H1 (cell line): ENCODE data around the gene CFAP91.
A peak's percentile ranks its signal among the peaks of the same experiment; 100 is the strongest.

ENCODE experiments used
- ATF3 ChIP-seq: IDR thresholded peaks from 2 replicates; pipeline ENCODE4 v1.6.1; 2011; ENCODE audit warnings: low read depth, mild to moderate bottlenecking, low read length; ENCODE audit not compliant: insufficient read depth
- CHD1 ChIP-seq: IDR thresholded peaks from 2 replicates; pipeline ENCODE4 v1.6.1; 2012; ENCODE audit warnings: low read depth, low read length, improper control_type of control experiment
- CHD2 ChIP-seq: IDR thresholded peaks from 2 replicates; pipeline ENCODE4 v1.6.1; 2012; ENCODE audit warnings: low read length, improper control_type of control experiment
- CTCF ChIP-seq, 3 experiments: IDR thresholded peaks; 1 replicate in 2 of 3; 2 replicates in 1 of 3; pipeline versions ENCODE4 v1.5.1 to v1.6.1; 2011; ENCODE audit warnings: low read length in 3 of 3, mild to moderate bottlenecking in 3 of 3, inconsistent platforms in 2 of 3, low read depth in 1 of 3, moderate library complexity in 1 of 3; ENCODE audit not compliant: insufficient read depth in 1 of 3; ENCODE audit errors: control extremely low read depth in 1 of 3
- EZH2 ChIP-seq: fragments of 200-600 bp; sonication (generic); IDR thresholded peaks from 2 replicates; pipeline ENCODE4 v1.7.1; 2012; ENCODE audit warnings: low read depth, mild to moderate bottlenecking, moderate library complexity, low read length, inconsistent platforms; ENCODE audit not compliant: severe bottlenecking
- JUND ChIP-seq: IDR thresholded peaks from 2 replicates; pipeline ENCODE4 v1.6.1; 2011; ENCODE audit warnings: mild to moderate bottlenecking, improper control_type of control experiment, low read length
- POLR2A ChIP-seq, 2 experiments: IDR thresholded peaks; 1 replicate in 1 of 2; 2 replicates in 1 of 2; pipeline ENCODE4 v1.6.1; 2011; ENCODE audit warnings: low read depth in 2 of 2, low read length in 2 of 2, mild to moderate bottlenecking in 2 of 2; ENCODE audit errors: control extremely low read depth in 1 of 2
- POLR2AphosphoS5 ChIP-seq: IDR thresholded peaks from 2 replicates; pipeline ENCODE4 v1.6.1; 2011; ENCODE audit warnings: low read depth, low read length
- TEAD4 ChIP-seq: IDR thresholded peaks from 2 replicates; pipeline ENCODE4 v1.6.1; 2012; ENCODE audit warnings: low read depth, low read length, inconsistent platforms, mixed read lengths

GRCh38 chr3:119690043-119690656, 12.7 kb upstream of the CFAP91 start:
- TF ChIP-seq CTCF (IDR thresholded peaks at IDR 0.05; ENCODE audit: control extremely low read depth in 1 of 3, insufficient read depth in 1 of 3, low read depth in 1 of 3, low read length in 3 of 3) (peak in 2 of 3 experiments; percentile 27 to 45; a peak in 2 of 4 replicates), EZH2 (no peak), CHD2 (no peak), POLR2AphosphoS5 (no peak), POLR2A (IDR thresholded peaks at IDR 0.05; ENCODE audit: control extremely low read depth in 1 of 2, low read depth in 2 of 2, low read length in 2 of 2) (no peak), JUND (no peak), ATF3 (no peak), TEAD4 (no peak), CHD1 (no peak)
